CD4-positive, alpha-beta memory T cell (primary cell): ENCODE results near the gene KRTAP5-3. TPM values are rescaled to one million over a fixed set of nuclear protein-coding genes. Genes with fewer than 3 reads are reported as not detected.
A peak's percentile ranks its signal among the peaks of the same experiment; 100 is the strongest.

Experiments used
- CTCF ChIA-PET: fragments of 350-600 bp; sonication (Branson Sonifier 250); formaldehyde crosslinking; loops from one replicate; lab custom pipeline; 2021; ENCODE audit warnings: inconsistent platforms; ENCODE audit not compliant: partially characterized antibody; lab: Charles Lee
- POLR2A ChIA-PET: fragments of 350-600 bp; sonication (Branson Sonifier 250); formaldehyde crosslinking; loops from one replicate; lab custom pipeline; 2021; ENCODE audit not compliant: partially characterized antibody; lab: Charles Lee
- DNase-seq, 5 donors: peaks; one replicate each; pipeline versions ENCODE4 v3.0.0 to v3.0.0-alpha.2; 2020 to 2022; ENCODE audit warnings: mixed read lengths in 1 of 5
- H3K27ac ChIP-seq: one replicate; pipeline ENCODE4 v1.7.0; 2013; ENCODE audit warnings: low read depth, low read length
- H3K27me3 ChIP-seq: 2 replicates; pipeline ENCODE4 v1.7.0; 2013; ENCODE audit warnings: mild to moderate bottlenecking, low read length, moderate library complexity; ENCODE audit not compliant: insufficient read depth
- H3K36me3 ChIP-seq: 2 replicates; pipeline ENCODE4 v1.7.0; 2013; ENCODE audit warnings: mild to moderate bottlenecking, low read length, moderate library complexity; ENCODE audit not compliant: insufficient read depth
- H3K4me1 ChIP-seq: 2 replicates; pipeline ENCODE4 v1.7.0; 2013; ENCODE audit warnings: mild to moderate bottlenecking, low read length, moderate library complexity; ENCODE audit not compliant: insufficient read depth
- H3K4me3 ChIP-seq, 2 donors: one replicate each; pipeline ENCODE4 v1.7.0; 2013; ENCODE audit warnings: low read length in 2 of 2, mild to moderate bottlenecking in 1 of 2
- H3K9me3 ChIP-seq, 2 donors: one replicate each; pipeline ENCODE4 v1.7.0; 2013; ENCODE audit warnings: low read length in 2 of 2, control low read depth in 1 of 2; ENCODE audit not compliant: control insufficient read depth in 1 of 2
- H3K27ac Mint-ChIP-seq, 7 donors: one replicate each; pipeline ENCODE4 v1.8.0; 2020 to 2021; ENCODE audit warnings: mixed read lengths in 7 of 7, mild to moderate bottlenecking in 6 of 7, inconsistent platforms in 3 of 7, moderate library complexity in 3 of 7
- H3K27me3 Mint-ChIP-seq, 2 donors: one replicate each; pipeline ENCODE4 v1.8.0; 2020 to 2021; ENCODE audit warnings: mixed read lengths in 2 of 2
- H3K36me3 Mint-ChIP-seq, 2 donors: one replicate each; pipeline ENCODE4 v1.8.0; 2020 to 2021; ENCODE audit warnings: mixed read lengths in 2 of 2, inconsistent platforms in 1 of 2, mild to moderate bottlenecking in 1 of 2
- H3K4me1 Mint-ChIP-seq, 4 donors: one replicate each; pipeline ENCODE4 v1.8.0; 2020 to 2021; ENCODE audit warnings: mixed read lengths in 4 of 4, mild to moderate bottlenecking in 1 of 4
- H3K4me3 Mint-ChIP-seq, 8 donors: one replicate each; pipeline ENCODE4 v1.8.0; 2020 to 2021; ENCODE audit warnings: mixed read lengths in 8 of 8, mild to moderate bottlenecking in 7 of 8, moderate library complexity in 6 of 8, inconsistent platforms in 3 of 8
- H3K9me3 Mint-ChIP-seq, 8 donors: one replicate each; pipeline ENCODE4 v1.8.0; 2020 to 2021; ENCODE audit warnings: mixed read lengths in 8 of 8, mild to moderate bottlenecking in 5 of 8, inconsistent platforms in 3 of 8, moderate library complexity in 1 of 8
- intact Hi-C: fragments of 100-400 bp; cut with micrococcal nuclease; formaldehyde crosslinking; loops from one replicate; pipeline ENCODE4 v1.15.1; 2023
- polyA plus RNA-seq, 2 donors: library from polyadenylated mRNA; unstranded; fragments of 300-500 nt; fragmentation: Illumina TruSeq; gene quantifications; one replicate each; pipeline ENCODE4 v1.2.3, GENCODE V29; 2021
- total RNA-seq, 2 experiments: library from RNA; stranded (reverse); gene quantifications; one replicate each; pipeline ENCODE4 v1.2.3, GENCODE V29; 2021

The KRTAP5-3 gene
- total and polyA plus RNA-seq, 4 experiments from 2014 or later = not detected

DNA sequence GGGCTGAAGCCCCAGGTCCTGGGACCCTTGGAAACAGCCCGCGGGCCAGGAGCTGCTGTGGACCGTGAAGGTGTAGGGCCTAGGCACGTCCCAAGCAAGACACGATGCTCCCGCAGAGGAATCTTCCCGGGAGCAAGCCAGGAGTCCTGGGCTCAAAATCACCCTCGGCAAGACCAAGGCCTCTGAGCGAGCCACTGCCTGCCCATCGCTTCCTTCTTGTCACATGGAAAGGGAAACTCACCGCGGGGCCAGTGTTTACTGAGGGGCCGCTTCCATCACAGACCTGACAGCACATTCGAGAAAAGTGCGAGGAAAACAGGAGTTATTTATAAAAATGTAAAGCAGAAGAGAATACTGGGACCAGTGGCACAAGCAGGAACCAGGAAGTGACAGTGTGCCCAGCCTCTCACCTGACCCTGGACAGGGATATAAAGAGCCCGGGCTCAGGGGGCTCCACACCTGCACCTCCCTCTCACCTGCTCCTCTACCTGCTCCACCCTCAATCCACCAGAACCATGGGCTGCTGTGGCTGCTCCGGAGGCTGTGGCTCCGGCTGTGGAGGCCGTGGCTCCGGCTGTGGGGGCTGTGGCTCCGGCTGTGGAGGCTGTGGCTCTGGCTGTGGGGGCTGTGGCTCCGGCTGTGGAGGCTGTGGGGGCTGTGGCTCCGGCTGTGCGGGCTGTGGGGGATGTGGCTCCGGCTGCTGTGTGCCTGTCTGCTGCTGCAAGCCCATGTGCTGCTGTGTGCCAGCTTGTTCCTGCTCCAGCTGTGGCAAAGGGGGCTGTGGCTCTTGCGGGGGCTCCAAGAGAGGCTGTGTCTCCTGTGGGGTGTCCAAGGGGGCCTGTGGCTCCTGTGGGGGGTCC is 21.3 kb upstream of the KRTAP5-3 start, which contains the start of gene KRTAP5-5:
TSS of gene KRTAP5-5 (plus strand) at position 450 of the 860 bp plus-strand sequence. CDS start at position 516, 66 bp downstream.
- H3K27ac Mint-ChIP-seq = peak within 1 kb of the TSS in 2 of 7 donors; percentile 37 to 83

GRCh38 chr11:1628506-1629325 is 20.5 kb upstream of the KRTAP5-3 start:
- H3K27ac Mint-ChIP-seq = peak overlapping the region in 2 of 7 donors; percentile 37 to 83
- H3K9me3 Mint-ChIP-seq = no peaks in the 10 kb centered on the region
- ChIA-PET POLR2A (interaction anchor here (1.7 kb wide), 1 partner anchor 54 kb away, joined by 3 read pairs; no protein-coding TSS in a partner anchor), CTCF (interaction anchor here (0.6 to 7.3 kb wide), 8 partner anchors 9 to 82 kb away, joined by 3 to 53 read pairs (median 4); partner anchors contain the start of gene KRTAP5-2)
- Histone ChIP-seq H3K27me3 (peaks cover 8% of the 10 kb centered on the region), H3K4me1 (peaks cover 8% of the 10 kb centered on the region), H3K27ac (no peak overlapping the region), H3K9me3 (no peaks in the 10 kb centered on the region), H3K4me3 (no peak overlapping the region), H3K36me3 (no peaks in the 10 kb centered on the region)
- H3K4me3 Mint-ChIP-seq = peak overlapping the region in 2 of 8 donors; percentile 26 to 44
- intact Hi-C loops = loop anchor here (1.0 to 2.0 kb wide), 2 partner anchors 34 to 82 kb away; no protein-coding TSS in a partner anchor
- DNase-seq = peak; percentile 48 to 66 (median 51)
- no peaks in the 10 kb centered on the region for H3K36me3 Mint-ChIP-seq
- H3K4me1 Mint-ChIP-seq = peaks cover 0 to 9% (median 7%) of the 10 kb centered on the region in 4 donors
- H3K27me3 Mint-ChIP-seq = peaks cover 19 to 26% of the 10 kb centered on the region in 2 donors

More for the DNA sequence above, 21.3 kb upstream of the KRTAP5-3 start, which contains the start of gene KRTAP5-5:
- Histone ChIP-seq H3K27ac (no peak within 1 kb of the TSS), H3K27me3 (peaks cover 8% of the 10 kb centered on the region), H3K36me3 (no peaks in the 10 kb centered on the region), H3K4me1 (peaks cover 8% of the 10 kb centered on the region), H3K9me3 (no peaks in the 10 kb centered on the region), H3K4me3 (no peak within 1 kb of the TSS)
- intact Hi-C loops = loop anchor here (1.0 to 2.0 kb wide), 2 partner anchors 35 to 83 kb away; no protein-coding TSS in a partner anchor
- Mint-ChIP-seq H3K4me1 (peaks cover 0 to 9% (median 7%) of the 10 kb centered on the region in 4 donors), H3K27me3 (peaks cover 19 to 31% of the 10 kb centered on the region in 2 donors), H3K4me3 (peak within 1 kb of the TSS in 2 of 8 donors; percentile 26 to 44), H3K9me3 (no peaks in the 10 kb centered on the region), H3K36me3 (no peaks in the 10 kb centered on the region)
- ChIA-PET CTCF (interaction anchor here (0.6 to 7.3 kb wide), 6 partner anchors 12 to 83 kb away, joined by 3 to 53 read pairs (median 8); partner anchors contain the start of gene KRTAP5-2), POLR2A (interaction anchor here (1.7 kb wide), 1 partner anchor 55 kb away, joined by 3 read pairs; no protein-coding TSS in a partner anchor)
- DNase-seq = no peak

GRCh38 chr11:1625541-1625940 is 17.3 kb upstream of the KRTAP5-3 start:
- H3K27me3 Mint-ChIP-seq = peaks cover 5 to 9% of the 10 kb centered on the region in 2 donors
- DNase-seq = no peak
- peaks cover 0 to 4% (median 4%) of the 10 kb centered on the region in 4 donors for H3K4me1 Mint-ChIP-seq
- H3K36me3 ChIP-seq = no peaks in the 10 kb centered on the region
- CTCF ChIA-PET = interaction anchor here (1.0 to 7.3 kb wide), 2 partner anchors 29 to 79 kb away, joined by 3 to 53 read pairs; partner anchors contain the start of gene KRTAP5-2
- H3K27me3 ChIP-seq = peaks cover 3% of the 10 kb centered on the region
- H3K4me3 ChIP-seq = no peak overlapping the region
- no peaks in the 10 kb centered on the region for H3K36me3 Mint-ChIP-seq
- no peaks in the 10 kb centered on the region for H3K9me3 ChIP-seq
- H3K4me1 ChIP-seq = peaks cover 8% of the 10 kb centered on the region
- POLR2A ChIA-PET = no interaction called here
- no peaks in the 10 kb centered on the region for H3K9me3 Mint-ChIP-seq
- no peak overlapping the region for H3K4me3 Mint-ChIP-seq
- no peak overlapping the region for H3K27ac ChIP-seq
- H3K27ac Mint-ChIP-seq = no peak overlapping the region
- intact Hi-C loops = no loop called here

DNA sequence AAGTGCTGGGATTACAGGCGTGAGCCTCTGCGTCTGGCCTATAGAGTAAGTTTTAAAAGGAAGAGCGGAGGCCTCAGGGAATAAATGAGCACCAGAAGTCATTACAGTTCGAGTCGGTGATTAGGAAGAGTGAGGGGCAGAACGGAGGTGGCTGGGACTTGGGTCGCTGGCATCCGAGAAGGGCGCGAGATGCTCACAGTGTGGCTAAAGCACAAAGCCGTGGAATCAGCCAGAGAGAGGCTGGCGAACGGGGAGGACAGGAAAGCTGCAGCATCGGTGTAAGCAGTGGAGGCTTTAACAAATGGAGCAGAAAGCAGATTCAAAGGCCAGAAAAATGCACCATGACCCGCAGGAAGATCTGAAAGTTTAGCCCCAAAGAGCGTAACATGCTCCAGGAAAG is 16.4 kb upstream of the KRTAP5-3 start:
- Mint-ChIP-seq H3K27me3 (peaks cover 3 to 6% of the 10 kb centered on the region in 2 donors), H3K4me3 (no peak overlapping the region), H3K27ac (no peak overlapping the region), H3K9me3 (no peaks in the 10 kb centered on the region), H3K4me1 (peaks cover 4 to 5% (median 4%) of the 10 kb centered on the region in 4 donors), H3K36me3 (no peaks in the 10 kb centered on the region)
- no peak overlapping the region for H3K27ac ChIP-seq
- H3K27me3 ChIP-seq = no peaks in the 10 kb centered on the region
- no peak for DNase-seq
- H3K4me3 ChIP-seq = no peak overlapping the region
- H3K9me3 ChIP-seq = no peaks in the 10 kb centered on the region
- ChIA-PET POLR2A (no interaction called here), CTCF (interaction anchor here (0.8 to 0.9 kb wide), 3 partner anchors 9 to 110 kb away, joined by 3 read pairs; no protein-coding TSS in a partner anchor)
- peaks cover 12% of the 10 kb centered on the region for H3K4me1 ChIP-seq
- intact Hi-C loops = no loop called here
- H3K36me3 ChIP-seq = no peaks in the 10 kb centered on the region

DNA sequence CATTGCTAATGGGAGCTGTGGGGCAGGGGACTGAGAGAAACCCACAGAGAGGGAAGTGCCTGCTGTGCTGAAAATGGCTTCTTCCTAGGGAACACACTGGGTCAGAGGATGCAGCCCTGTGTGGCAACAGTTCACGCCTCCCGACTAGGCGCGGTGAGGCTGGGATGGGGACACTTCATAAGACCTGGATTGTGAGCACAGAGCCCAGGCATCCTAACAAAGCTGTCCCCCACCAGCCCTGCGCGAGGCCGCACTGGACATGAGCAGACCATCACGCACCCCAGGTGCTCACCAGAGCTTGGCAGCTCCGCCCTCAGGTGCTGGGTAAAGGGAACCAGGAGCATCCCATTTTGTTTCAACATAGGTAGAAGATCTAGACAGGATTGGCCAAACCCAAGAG is 15.5 kb upstream of the KRTAP5-3 start:
- POLR2A ChIA-PET = no interaction called here
- DNase-seq = no peak
- H3K4me1 ChIP-seq = peaks cover 11% of the 10 kb centered on the region
- H3K36me3 Mint-ChIP-seq = no peaks in the 10 kb centered on the region
- CTCF ChIA-PET = interaction anchor here (0.8 to 1.4 kb wide), 3 partner anchors 10 to 19 kb away, joined by 3 to 4 read pairs (median 3); no protein-coding TSS in a partner anchor
- H3K9me3 ChIP-seq = no peaks in the 10 kb centered on the region
- peaks cover 0 to 3% of the 10 kb centered on the region in 2 donors for H3K27me3 Mint-ChIP-seq
- peaks cover 5 to 10% (median 6%) of the 10 kb centered on the region in 4 donors for H3K4me1 Mint-ChIP-seq
- H3K27ac Mint-ChIP-seq = no peak overlapping the region
- intact Hi-C loops = no loop called here
- no peak overlapping the region for H3K27ac ChIP-seq
- H3K4me3 ChIP-seq = no peak overlapping the region
- no peaks in the 10 kb centered on the region for H3K36me3 ChIP-seq
- H3K4me3 Mint-ChIP-seq = no peak overlapping the region
- H3K27me3 ChIP-seq = no peaks in the 10 kb centered on the region
- H3K9me3 Mint-ChIP-seq = no peaks in the 10 kb centered on the region

GRCh38 chr11:1622086-1622485 is 13.8 kb upstream of the KRTAP5-3 start, which contains the start of gene KRTAP5-4:
Gene KRTAP5-4 (minus strand): TSS chr11:1622138. CDS start chr11:1622093, 45 bp downstream.
- Histone ChIP-seq H3K4me3 (no peak within 1 kb of the TSS), H3K27ac (no peak within 1 kb of the TSS), H3K4me1 (peaks cover 9% of the 10 kb centered on the region), H3K27me3 (no peaks in the 10 kb centered on the region), H3K9me3 (no peaks in the 10 kb centered on the region), H3K36me3 (no peaks in the 10 kb centered on the region)
- Mint-ChIP-seq H3K4me3 (no peak within 1 kb of the TSS), H3K27me3 (peaks cover 2 to 3% of the 10 kb centered on the region in 2 donors), H3K9me3 (no peaks in the 10 kb centered on the region), H3K4me1 (peaks cover 5 to 10% (median 6%) of the 10 kb centered on the region in 4 donors), H3K27ac (peak within 1 kb of the TSS in 3 of 7 donors; percentile 30 to 70 (median 68)), H3K36me3 (no peaks in the 10 kb centered on the region)
- intact Hi-C loops = no loop called here
- CTCF ChIA-PET = no interaction called here
- DNase-seq = no peak
- POLR2A ChIA-PET = no interaction called here
